ENCODE results near the gene KMO.

DNA sequence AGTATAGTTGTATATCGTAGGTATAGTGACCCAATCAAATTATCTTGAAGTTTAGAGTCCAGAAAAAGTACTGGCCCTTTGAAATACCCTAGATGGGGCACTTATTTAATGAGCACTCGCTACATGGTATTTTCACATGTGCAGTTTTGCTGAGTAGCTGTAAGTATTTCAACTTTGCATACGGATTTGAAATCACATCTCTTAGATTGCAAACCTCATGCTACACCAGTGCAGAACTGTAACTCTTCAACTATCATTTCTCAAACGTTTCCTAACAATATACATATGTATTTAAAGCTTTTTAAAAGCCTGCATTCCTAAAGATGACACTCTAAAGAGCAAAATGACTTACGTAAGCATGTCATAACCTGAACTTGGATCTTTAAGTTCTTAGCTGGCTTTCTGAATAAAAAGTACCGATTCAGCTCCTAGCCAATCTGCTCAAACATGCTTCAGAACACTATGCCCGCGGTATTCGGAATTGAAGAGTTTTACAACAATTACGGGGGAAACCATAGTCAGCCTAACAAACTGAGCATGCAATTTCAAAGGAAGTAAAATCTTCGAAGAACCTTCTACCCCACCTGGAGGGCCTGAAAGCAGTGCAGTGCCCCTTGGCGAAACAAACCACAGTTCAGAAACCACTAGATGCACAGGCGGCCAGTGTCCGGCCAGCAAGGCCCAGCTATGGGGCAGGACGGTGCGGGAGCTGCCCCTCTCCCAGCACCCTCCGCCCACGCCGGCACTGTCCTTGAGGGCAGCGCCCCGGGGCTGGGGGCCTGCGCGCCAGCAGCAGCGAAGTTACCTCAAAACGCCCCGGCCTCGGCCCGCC is 13.5 kb upstream of the KMO start:
- TF ChIP-seq TAF1 (IDR thresholded peaks at IDR 0.05; ENCODE audit: borderline replicate concordance, insufficient read depth, low read length) = no peak
- TF ChIP-seq POLR2AphosphoS5 (IDR thresholded peaks at IDR 0.05; ENCODE audit: low read depth, low read length) = no peak

All from PFSK-1 (cell line).